ENCODE data around the gene GAL3ST2. TPM values are rescaled to one million over a fixed set of nuclear protein-coding genes. Genes with fewer than 3 reads are reported as not detected.

Gene GAL3ST2
- total RNA-seq, 2 experiments from 2014 or later = 1.1 TPM; not detected in 1

- CTCF ChIA-PET (ENCODE audit: unreplicated experiment) = no interaction called here
- POLR2A ChIA-PET = no interaction called here
These were observed 33.0 kb upstream of the GAL3ST2 start for GRCh38 chr2:241743620-241744019.

GRCh38 chr2:241744028-241744754, 32.4 kb upstream of the GAL3ST2 start:
- Histone ChIP-seq H2AFZ (ENCODE audit: low read length) (no peak overlapping the region), H3K9me3 (ENCODE audit: low read length) (no peaks in the 10 kb centered on the region), H3K79me2 (ENCODE audit: insufficient read depth, low read depth, low read length) (no peaks in the 10 kb centered on the region), H3K4me3 (ENCODE audit: low read depth, low read length, poor library complexity, severe bottlenecking) (no peak overlapping the region), H3K4me2 (ENCODE audit: low read length) (no peak overlapping the region), H3K4me1 (ENCODE audit: insufficient read depth, low read length, poor library complexity, severe bottlenecking) (no peaks in the 10 kb centered on the region), H3K9me2 (ENCODE audit: insufficient read depth, low read length) (no peaks in the 10 kb centered on the region), H4K20me1 (ENCODE audit: insufficient read depth, low read length) (no peaks in the 10 kb centered on the region), H3K36me3 (ENCODE audit: insufficient read depth, low read length) (peaks cover 34% of the 10 kb centered on the region), H3K27ac (ENCODE audit: low read depth, low read length, poor library complexity, severe bottlenecking) (no peak overlapping the region)
- ChIA-PET POLR2A (interaction anchor here (0.6 kb wide), 1 partner anchor 290 kb away, joined by 3 read pairs; no protein-coding TSS in a partner anchor), CTCF (ENCODE audit: unreplicated experiment) (no interaction called here)
- no peak for DNase-seq (ENCODE audit: low spot score)
- TF ChIP-seq CTCF (conservative IDR thresholded peaks at IDR 0.05; ENCODE audit: low read length) (no peak), EZH2phosphoT487 (IDR thresholded peaks at IDR 0.05; ENCODE audit: borderline replicate concordance, low read depth, low read length) (no peak)
- BruUV-seq (replicated peaks) = no TSS peak
- intact Hi-C loops (cut with micrococcal nuclease; ENCODE audit: unreplicated experiment) = no loop called here

More at GRCh38 chr2:241743620-241744019, 33.0 kb upstream of the GAL3ST2 start:
- Histone ChIP-seq H3K4me2 (ENCODE audit: low read length) (no peak overlapping the region), H2AFZ (ENCODE audit: low read length) (no peak overlapping the region), H3K4me1 (ENCODE audit: insufficient read depth, low read length, poor library complexity, severe bottlenecking) (no peaks in the 10 kb centered on the region), H3K36me3 (ENCODE audit: insufficient read depth, low read length) (peaks cover 33% of the 10 kb centered on the region), H3K9me3 (ENCODE audit: low read length) (no peaks in the 10 kb centered on the region), H3K4me3 (ENCODE audit: low read depth, low read length, poor library complexity, severe bottlenecking) (no peak overlapping the region), H3K79me2 (ENCODE audit: insufficient read depth, low read depth, low read length) (no peaks in the 10 kb centered on the region), H3K9me2 (ENCODE audit: insufficient read depth, low read length) (no peaks in the 10 kb centered on the region), H3K27ac (ENCODE audit: low read depth, low read length, poor library complexity, severe bottlenecking) (no peak overlapping the region), H4K20me1 (ENCODE audit: insufficient read depth, low read length) (no peaks in the 10 kb centered on the region)
- no TSS peak for BruUV-seq (replicated peaks)
- TF ChIP-seq CTCF (conservative IDR thresholded peaks at IDR 0.05; ENCODE audit: low read length) (no peak), EZH2phosphoT487 (IDR thresholded peaks at IDR 0.05; ENCODE audit: borderline replicate concordance, low read depth, low read length) (no peak)
- intact Hi-C loops (cut with micrococcal nuclease; ENCODE audit: unreplicated experiment) = no loop called here
- DNase-seq (ENCODE audit: low spot score) = no peak

GRCh38 chr2:241745276-241745675, 31.3 kb upstream of the GAL3ST2 start:
- Histone ChIP-seq H3K9me2 (ENCODE audit: insufficient read depth, low read length) (no peaks in the 10 kb centered on the region), H3K79me2 (ENCODE audit: insufficient read depth, low read depth, low read length) (no peaks in the 10 kb centered on the region), H3K4me1 (ENCODE audit: insufficient read depth, low read length, poor library complexity, severe bottlenecking) (no peaks in the 10 kb centered on the region), H3K9me3 (ENCODE audit: low read length) (no peaks in the 10 kb centered on the region), H2AFZ (ENCODE audit: low read length) (no peak overlapping the region), H3K4me3 (ENCODE audit: low read depth, low read length, poor library complexity, severe bottlenecking) (no peak overlapping the region), H3K27ac (ENCODE audit: low read depth, low read length, poor library complexity, severe bottlenecking) (no peak overlapping the region), H3K36me3 (ENCODE audit: insufficient read depth, low read length) (peaks cover 41% of the 10 kb centered on the region), H4K20me1 (ENCODE audit: insufficient read depth, low read length) (no peaks in the 10 kb centered on the region), H3K4me2 (ENCODE audit: low read length) (no peak overlapping the region)
- intact Hi-C loops (cut with micrococcal nuclease; ENCODE audit: unreplicated experiment) = no loop called here
- ChIA-PET CTCF (ENCODE audit: unreplicated experiment) (no interaction called here), POLR2A (no interaction called here)
- DNase-seq (ENCODE audit: low spot score) = no peak
- TF ChIP-seq CTCF (conservative IDR thresholded peaks at IDR 0.05; ENCODE audit: low read length) = no peak
- no peak for TF ChIP-seq EZH2phosphoT487 (IDR thresholded peaks at IDR 0.05; ENCODE audit: borderline replicate concordance, low read depth, low read length)
- BruUV-seq (replicated peaks) = no TSS peak
